Kidney (tissue), 14 donors: ENCODE data around the gene MYH15. TPM values are rescaled to one million over a fixed set of nuclear protein-coding genes. Genes with fewer than 3 reads are reported as not detected.

ENCODE experiments used
- DNase-seq, 5 donors: peaks; one replicate each; pipeline ENCODE4 v3.0.0-alpha.2; 2013 to 2020
- FAIRE-seq: peaks from 2 replicates; lab custom pipeline; 2012; peaks lifted over from hg19 to GRCh38; lab: Jason Lieb, UNC
- H3K27ac ChIP-seq, 2 donors: one replicate each; pipeline ENCODE4 v1.7.0; 2013; ENCODE audit warnings: low read depth in 2 of 2, low read length in 2 of 2, inconsistent platforms in 1 of 2
- H3K27me3 ChIP-seq: one replicate; pipeline ENCODE4 v1.7.1; 2013; ENCODE audit warnings: low read length, inconsistent platforms; ENCODE audit not compliant: control insufficient read depth, insufficient read depth
- H3K36me3 ChIP-seq, 3 donors: one replicate each; pipeline versions ENCODE4 v1.7.0 to v1.7.1; 2013; ENCODE audit warnings: low read length in 3 of 3, control low read depth in 1 of 3, inconsistent platforms in 1 of 3; ENCODE audit not compliant: insufficient read depth in 3 of 3, control insufficient read depth in 2 of 3
- H3K4me1 ChIP-seq, 3 donors: one replicate each; pipeline versions ENCODE4 v1.7.0 to v1.7.1; 2013; ENCODE audit warnings: low read length in 3 of 3, inconsistent platforms in 1 of 3, low read depth in 1 of 3; ENCODE audit not compliant: control insufficient read depth in 2 of 3, insufficient read depth in 2 of 3
- H3K4me3 ChIP-seq, 3 donors: one replicate each; pipeline versions ENCODE4 v1.7.0 to v1.8.1; 2013; ENCODE audit warnings: low read length in 3 of 3, control low read depth in 1 of 3, inconsistent platforms in 1 of 3
- H3K9ac ChIP-seq, 3 donors: one replicate each; pipeline versions ENCODE4 v1.7.0 to v1.7.1; 2013; ENCODE audit warnings: low read length in 3 of 3, control low read depth in 1 of 3, inconsistent platforms in 1 of 3
- H3K9me3 ChIP-seq, 3 donors: one replicate each; pipeline versions ENCODE4 v1.7.0 to v1.7.1; 2013; ENCODE audit warnings: low read length in 3 of 3, control low read depth in 1 of 3, inconsistent platforms in 1 of 3; ENCODE audit not compliant: control insufficient read depth in 2 of 3, insufficient read depth in 1 of 3
- CTCF ChIP-seq: IDR thresholded peaks from 3 replicates; pipeline ENCODE4 v1.5.1; 2012; ENCODE audit warnings: mild to moderate bottlenecking, moderate library complexity, borderline replicate concordance; ENCODE audit not compliant: insufficient read depth; ENCODE audit errors: extremely low read depth
- intact Hi-C: fragments of 100-400 bp; cut with DNase I; formaldehyde crosslinking; loops from one replicate; pipeline ENCODE4 v1.11.1; 2022
- polyA plus RNA-seq: library from polyadenylated mRNA; stranded (reverse); fragments of 350-450 nt; fragmentation: Illumina TruSeq; extraction: RNeasy Lipid Tissue Mini Kit (QIAGEN cat#74804); gene quantifications from one replicate; pipeline ENCODE4 v1.2.3, GENCODE V29; 2014; ENCODE audit warnings: low read depth, low replicate concordance; ENCODE audit not compliant: insufficient read depth
- total RNA-seq: library from RNA; stranded (reverse); fragmentation: NEBNext Ultra II Directional; extraction: Animal tissue kit (Norgen Biotek cat#: 25700); gene quantifications from one replicate; pipeline ENCODE4 v1.2.1, GENCODE V29; 2021
- donor health status: control.
- donor health status: control.
- donor health status: control.
- donor health status: control.
- donor health status: control.
- donor health status: DM: yes; HTN: yes; CAD: no.
- donor health status: Normal renal cell carcinoma (clear cell type).

MYH15 gene
- total and polyA plus RNA-seq, 2 donors from 2014 or later: 0.44 TPM; not detected in 1

GRCh38 chr3:108516881-108517280 lies 6.5 kb upstream of the MYH15 start:
- Histone ChIP-seq H3K36me3 (no peaks in the 10 kb centered on the region), H3K27ac (no peak overlapping the region), H3K4me3 (no peak overlapping the region), H3K9me3 (no peaks in the 10 kb centered on the region), H3K9ac (no peak overlapping the region), H3K27me3 (no peaks in the 10 kb centered on the region), H3K4me1 (no peaks in the 10 kb centered on the region)
- no peak for TF ChIP-seq CTCF
- DNase-seq (no peak), FAIRE-seq (no peak)
- intact Hi-C loops: no loop called here

- FAIRE-seq (no peak), DNase-seq (no peak)
- no peaks in the 10 kb centered on the region for H3K9me3 ChIP-seq
- no peaks in the 10 kb centered on the region for H3K27me3 ChIP-seq
- TF ChIP-seq CTCF: no peak
- no peak overlapping the region for H3K27ac ChIP-seq
- H3K4me1 ChIP-seq: no peaks in the 10 kb centered on the region
- H3K9ac ChIP-seq: no peak overlapping the region
- no peaks in the 10 kb centered on the region for H3K36me3 ChIP-seq
- H3K4me3 ChIP-seq: no peak overlapping the region
- intact Hi-C loops: no loop called here
These were observed 3.6 kb upstream of the MYH15 start for GRCh38 chr3:108513961-108514360.

GRCh38 chr3:108512671-108513070 lies 2.3 kb upstream of the MYH15 start:
- DNase-seq: no peak
- H3K9me3 ChIP-seq: no peaks in the 10 kb centered on the region

More at GRCh38 chr3:108512671-108513070, 2.3 kb upstream of the MYH15 start:
- no peak for FAIRE-seq
- no peak for TF ChIP-seq CTCF
- intact Hi-C loops: no loop called here
- Histone ChIP-seq H3K27ac (no peak overlapping the region), H3K36me3 (no peaks in the 10 kb centered on the region), H3K4me3 (no peak overlapping the region), H3K27me3 (no peaks in the 10 kb centered on the region), H3K4me1 (no peaks in the 10 kb centered on the region), H3K9ac (no peak overlapping the region)
